Dendritic cell treated with granulocyte-macrophage colony-stimulating factor and Interleukin-4, amounts not matched to agents 40 ng/mL and 50 ng/mL, for 4 days (primary cell): ENCODE results near the gene ZNF267.
"Not testable (repeated sequence)": the region's sequence is repeated elsewhere in the genome, so short reads cannot be mapped to it uniquely, and the experiment has no call there.

Source experiments
- H3K27ac Mint-ChIP-seq: one replicate; pipeline ENCODE4 v1.8.0; 2022; ENCODE audit warnings: mild to moderate bottlenecking, mixed read lengths
- H3K27me3 Mint-ChIP-seq: one replicate; pipeline ENCODE4 v1.8.0; 2022; ENCODE audit warnings: mild to moderate bottlenecking, mixed read lengths
- H3K36me3 Mint-ChIP-seq: one replicate; pipeline ENCODE4 v1.8.0; 2022; ENCODE audit warnings: low read depth, mixed read lengths
- H3K4me1 Mint-ChIP-seq: one replicate; pipeline ENCODE4 v1.8.0; 2022; ENCODE audit warnings: low read depth, mixed read lengths
- H3K4me3 Mint-ChIP-seq: one replicate; pipeline ENCODE4 v1.8.0; 2022; ENCODE audit warnings: mild to moderate bottlenecking, moderate library complexity, mixed read lengths
- H3K9me3 Mint-ChIP-seq: one replicate; pipeline ENCODE4 v1.8.0; 2022; ENCODE audit warnings: mixed read lengths
- intact Hi-C: fragments of 100-400 bp; cut with micrococcal nuclease; formaldehyde crosslinking; loops from one replicate; pipeline ENCODE4 v1.15.0; 2022

The ZNF267 gene

DNA sequence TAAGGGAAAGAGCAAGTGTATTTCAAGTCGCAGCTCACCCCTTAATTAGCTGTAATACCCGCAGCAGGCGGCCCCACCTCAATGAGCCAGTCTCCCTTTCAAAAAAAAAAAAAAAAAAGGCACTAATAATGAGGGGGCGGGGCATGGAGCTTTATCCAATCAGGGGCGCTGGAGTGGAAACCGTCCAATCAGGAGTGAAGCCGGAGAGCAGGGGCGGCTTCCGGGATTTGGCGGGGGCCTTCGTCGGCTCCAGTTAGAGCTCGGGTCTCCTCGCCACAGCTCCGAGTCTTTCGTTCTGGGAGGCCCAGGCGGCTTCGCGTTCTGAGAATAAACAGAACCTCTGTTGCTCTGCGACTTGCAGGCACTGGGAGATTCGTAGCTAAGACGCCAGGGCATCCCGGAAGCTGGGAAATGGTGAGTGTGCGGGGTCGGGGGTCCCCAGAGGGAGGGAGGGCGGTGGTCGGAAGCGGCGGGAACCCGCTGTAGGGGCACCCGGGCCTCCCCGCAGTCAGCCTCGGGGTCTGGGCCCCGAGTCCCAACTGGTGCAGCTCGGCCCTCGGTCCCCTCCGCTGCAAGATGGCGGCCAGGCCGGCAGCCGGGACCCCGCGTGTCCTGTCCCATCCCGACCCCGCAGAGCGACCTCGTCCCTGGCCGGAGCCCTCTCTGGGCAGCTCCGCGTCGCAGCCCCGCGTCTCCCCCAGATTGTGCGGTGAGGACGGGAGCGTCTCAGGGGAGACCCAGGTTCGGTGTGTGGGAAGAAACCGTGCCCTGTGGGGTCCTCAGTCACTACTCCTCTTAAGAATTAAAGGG lies at the start of gene ZNF267:
ZNF267 (plus strand) TSS at position 252 of the 810 bp plus-strand sequence; CDS start at position 412, 160 bp downstream.
- intact Hi-C loops, result no loop called here
- Mint-ChIP-seq H3K36me3 (peaks cover 52% of the 10 kb centered on the region), H3K4me3 (peak within 1 kb of the TSS; percentile 94), H3K9me3 (no peaks in the 10 kb centered on the region), H3K4me1 (peaks cover 74% of the 10 kb centered on the region), H3K27ac (peak within 1 kb of the TSS; percentile 100), H3K27me3 (no peaks in the 10 kb centered on the region)

- no peaks in the 10 kb centered on the region for H3K27me3 Mint-ChIP-seq
- H3K4me1 Mint-ChIP-seq, result no peaks in the 10 kb centered on the region
- no peaks in the 10 kb centered on the region for H3K36me3 Mint-ChIP-seq
- no peak overlapping the region for H3K27ac Mint-ChIP-seq
- intact Hi-C loops, result no loop called here
- peaks cover 38% of the 10 kb centered on the region for H3K9me3 Mint-ChIP-seq
- H3K4me3 Mint-ChIP-seq, result no peak overlapping the region
Observed at GRCh38 chr16:31833047-31833446, 40.6 kb upstream of the ZNF267 start.

GRCh38 chr16:31836396-31836795 lies 37.2 kb upstream of the ZNF267 start:
- H3K9me3 Mint-ChIP-seq, result peaks cover 57% of the 10 kb centered on the region
- H3K27me3 Mint-ChIP-seq, H3K27ac Mint-ChIP-seq, intact Hi-C loops, H3K4me3 Mint-ChIP-seq, H3K36me3 Mint-ChIP-seq, H3K4me1 Mint-ChIP-seq: not testable (repeated sequence)

DNA sequence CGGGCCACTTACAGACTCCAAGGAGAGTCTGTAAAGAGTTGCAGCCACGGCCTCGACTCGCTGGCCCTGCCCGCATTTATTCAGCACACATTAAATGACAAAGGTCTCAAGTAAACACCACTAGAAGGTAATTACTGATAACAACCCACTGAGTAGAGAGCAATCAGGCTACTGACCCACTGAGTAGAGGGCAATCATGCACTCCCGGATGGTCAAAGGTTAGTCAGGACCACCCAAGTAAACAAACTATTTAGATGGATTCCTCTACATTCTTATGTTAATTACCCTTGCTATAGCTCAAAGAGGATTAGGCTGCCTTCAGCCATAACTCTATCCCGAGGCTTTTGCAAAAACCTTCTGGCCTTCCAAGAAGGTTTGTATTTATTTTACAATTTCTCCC lies 30.7 kb upstream of the ZNF267 start:
- peaks cover 62% of the 10 kb centered on the region for H3K9me3 Mint-ChIP-seq
- H3K27ac Mint-ChIP-seq, result no peak overlapping the region
- H3K36me3 Mint-ChIP-seq, result no peaks in the 10 kb centered on the region
- no peaks in the 10 kb centered on the region for H3K27me3 Mint-ChIP-seq
- no peak overlapping the region for H3K4me3 Mint-ChIP-seq
- intact Hi-C loops, result loop anchor here (10.0 kb wide), 1 partner anchor 52 kb away; no protein-coding TSS in a partner anchor
- H3K4me1 Mint-ChIP-seq, result no peaks in the 10 kb centered on the region

- not testable (repeated sequence) for H3K27me3 Mint-ChIP-seq, H3K27ac Mint-ChIP-seq, H3K4me1 Mint-ChIP-seq, H3K4me3 Mint-ChIP-seq, H3K36me3 Mint-ChIP-seq
- intact Hi-C loops, result loop anchor here (10.0 kb wide), 1 partner anchor 46 kb away; no protein-coding TSS in a partner anchor
- peaks cover 63% of the 10 kb centered on the region for H3K9me3 Mint-ChIP-seq
Observed at GRCh38 chr16:31848572-31848971, 25.0 kb upstream of the ZNF267 start.

DNA sequence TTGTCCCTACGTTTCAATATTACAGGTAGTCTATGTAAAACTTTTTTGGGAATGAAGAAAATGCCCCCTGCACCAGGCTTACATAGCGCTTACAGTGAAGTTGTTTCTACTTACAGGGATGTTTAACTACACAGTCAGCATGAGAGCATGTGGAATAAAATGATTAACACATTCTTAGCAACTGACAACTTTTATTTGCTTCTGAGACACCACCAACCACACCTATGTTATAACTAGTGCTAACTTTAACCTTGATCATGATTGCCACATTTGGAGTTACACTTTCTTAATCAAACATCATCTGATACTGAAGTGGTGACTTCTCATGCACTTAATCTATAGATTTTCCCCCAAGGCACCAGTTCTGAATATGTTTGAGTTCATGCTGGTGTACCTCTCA lies 20.3 kb upstream of the ZNF267 start:
- intact Hi-C loops, result no loop called here
- Mint-ChIP-seq H3K36me3 (no peaks in the 10 kb centered on the region), H3K9me3 (peaks cover 36% of the 10 kb centered on the region), H3K27ac (no peak overlapping the region), H3K27me3 (peaks cover 2% of the 10 kb centered on the region), H3K4me1 (no peaks in the 10 kb centered on the region), H3K4me3 (no peak overlapping the region)

DNA sequence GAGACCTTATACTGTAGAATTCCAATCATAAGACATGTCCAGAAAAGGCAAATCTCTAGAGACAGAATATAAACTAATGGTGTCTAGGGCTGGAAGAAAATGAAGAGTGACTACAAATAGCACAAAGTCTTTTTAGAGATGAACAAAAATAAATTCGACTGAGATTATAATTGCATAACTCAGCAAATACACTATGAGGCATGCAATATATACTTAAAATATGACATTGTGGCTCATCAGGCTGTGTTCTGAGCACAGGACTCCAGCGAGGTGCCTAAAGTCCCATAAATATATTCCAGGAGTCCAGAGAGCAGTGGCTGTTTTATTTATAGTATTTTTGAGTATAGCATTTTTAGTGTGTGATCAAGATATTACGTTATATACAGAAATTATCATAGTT lies 13.1 kb upstream of the ZNF267 start:
- intact Hi-C loops, result loop anchor here (10.0 kb wide), 2 partner anchors 396 to 476 kb away; no protein-coding TSS in a partner anchor
- H3K27me3 Mint-ChIP-seq, result peaks cover 13% of the 10 kb centered on the region
- peaks cover 5% of the 10 kb centered on the region for H3K4me1 Mint-ChIP-seq
- H3K4me3 Mint-ChIP-seq, result no peak overlapping the region
- H3K36me3 Mint-ChIP-seq, result no peaks in the 10 kb centered on the region
- H3K9me3 Mint-ChIP-seq, result no peaks in the 10 kb centered on the region
- no peak overlapping the region for H3K27ac Mint-ChIP-seq

GRCh38 chr16:31861455-31861854 lies 12.2 kb upstream of the ZNF267 start:
- H3K4me1 Mint-ChIP-seq, result peaks cover 5% of the 10 kb centered on the region
- intact Hi-C loops, result loop anchor here (10.0 kb wide), 2 partner anchors 397 to 477 kb away; no protein-coding TSS in a partner anchor
- H3K27ac Mint-ChIP-seq, result no peak overlapping the region
- no peak overlapping the region for H3K4me3 Mint-ChIP-seq
- no peaks in the 10 kb centered on the region for H3K9me3 Mint-ChIP-seq
- no peaks in the 10 kb centered on the region for H3K36me3 Mint-ChIP-seq
- H3K27me3 Mint-ChIP-seq, result peaks cover 11% of the 10 kb centered on the region

- H3K36me3 Mint-ChIP-seq, result no peaks in the 10 kb centered on the region
- H3K4me1 Mint-ChIP-seq, result peaks cover 5% of the 10 kb centered on the region
- no peak overlapping the region for H3K4me3 Mint-ChIP-seq
- peaks cover 11% of the 10 kb centered on the region for H3K27me3 Mint-ChIP-seq
- intact Hi-C loops, result loop anchor here (10.0 kb wide), 2 partner anchors 398 to 478 kb away; no protein-coding TSS in a partner anchor
- H3K9me3 Mint-ChIP-seq, result no peaks in the 10 kb centered on the region
- H3K27ac Mint-ChIP-seq, result no peak overlapping the region
Observed at GRCh38 chr16:31862761-31863160, 10.8 kb upstream of the ZNF267 start.

GRCh38 chr16:31868164-31868563 lies 5.4 kb upstream of the ZNF267 start:
- Mint-ChIP-seq H3K4me3 (no peak overlapping the region), H3K27ac (no peak overlapping the region), H3K27me3 (peaks cover 5% of the 10 kb centered on the region), H3K36me3 (no peaks in the 10 kb centered on the region), H3K4me1 (peaks cover 40% of the 10 kb centered on the region), H3K9me3 (no peaks in the 10 kb centered on the region)
- intact Hi-C loops, result loop anchor here (2.0 to 10.0 kb wide), 4 partner anchors 171 to 883 kb away; partner anchors contain the start of gene HSD3B7

DNA sequence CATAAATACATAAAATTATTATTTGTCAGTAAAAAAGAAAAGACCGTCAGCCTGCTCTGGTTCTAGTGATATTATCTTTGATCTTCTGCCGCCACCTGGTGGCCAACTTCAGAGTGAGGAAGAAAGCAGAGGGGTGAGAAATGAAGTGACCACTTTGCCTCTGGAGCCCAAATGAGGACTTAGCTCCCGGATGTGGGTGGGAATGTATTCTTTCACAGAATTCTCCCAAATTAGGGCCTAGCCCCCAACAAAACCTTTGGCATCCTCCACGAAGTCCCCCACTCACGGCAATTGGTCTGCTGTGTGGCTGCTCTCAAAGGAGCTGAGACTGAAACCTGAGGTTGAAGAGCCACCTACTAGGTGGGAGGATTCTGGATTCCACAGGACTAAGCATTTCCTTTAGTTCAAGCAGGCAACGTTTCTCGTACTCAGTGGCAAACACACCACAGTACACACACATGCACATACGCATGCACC lies 4.9 kb upstream of the ZNF267 start:
- Mint-ChIP-seq H3K27ac (peak overlapping the region; percentile 94), H3K36me3 (peaks cover 3% of the 10 kb centered on the region), H3K4me1 (peaks cover 42% of the 10 kb centered on the region), H3K27me3 (peaks cover 5% of the 10 kb centered on the region), H3K9me3 (no peaks in the 10 kb centered on the region), H3K4me3 (peak overlapping the region; percentile 54)
- intact Hi-C loops, result loop anchor here (2.0 to 10.0 kb wide), 4 partner anchors 171 to 884 kb away; partner anchors contain the start of gene HSD3B7

DNA sequence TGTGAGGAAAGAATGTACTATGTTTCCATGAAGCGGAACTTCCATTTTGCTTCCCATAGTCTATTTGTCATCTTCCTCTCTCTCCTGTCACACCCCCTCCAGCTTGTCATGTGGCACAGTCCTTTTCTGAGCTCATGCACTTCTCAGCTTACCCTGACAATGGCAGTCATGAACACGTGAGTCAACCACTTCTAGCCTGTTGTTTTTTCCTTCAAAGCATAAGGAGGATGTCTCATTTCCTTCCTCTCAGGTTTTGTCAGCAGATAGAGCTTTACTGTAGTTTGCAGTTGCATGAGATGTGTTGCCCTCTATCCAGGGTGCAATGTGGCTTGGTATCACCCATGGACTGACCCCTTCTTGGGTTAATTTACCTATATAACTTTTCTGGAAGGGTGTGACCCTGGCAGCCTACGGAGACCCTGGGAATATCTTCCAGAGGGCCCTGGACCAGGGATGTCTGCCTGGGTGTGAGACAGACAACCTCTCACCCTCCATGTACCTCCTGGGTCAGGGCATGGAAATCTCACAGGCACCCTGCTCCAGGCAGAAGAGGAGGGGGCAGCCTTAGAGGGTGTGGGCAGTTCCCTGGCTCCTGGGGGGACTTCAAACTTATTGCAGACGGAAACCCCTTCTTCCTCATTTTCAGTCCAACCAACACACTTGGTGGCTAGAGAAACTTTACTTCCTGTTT lies 4.0 kb upstream of the ZNF267 start:
- H3K9me3 Mint-ChIP-seq, result no peaks in the 10 kb centered on the region
- H3K27me3 Mint-ChIP-seq, result no peaks in the 10 kb centered on the region
- intact Hi-C loops, result loop anchor here (2.0 to 10.0 kb wide), 4 partner anchors 172 to 885 kb away; partner anchors contain the start of gene HSD3B7
- H3K4me3 Mint-ChIP-seq, result peak overlapping the region; percentile 11
- H3K36me3 Mint-ChIP-seq, result peaks cover 13% of the 10 kb centered on the region
- H3K27ac Mint-ChIP-seq, result peak overlapping the region; percentile 94
- peaks cover 38% of the 10 kb centered on the region for H3K4me1 Mint-ChIP-seq

- H3K4me1 Mint-ChIP-seq, result peaks cover 48% of the 10 kb centered on the region
- H3K27ac Mint-ChIP-seq, result peak overlapping the region; percentile 94
- no peaks in the 10 kb centered on the region for H3K9me3 Mint-ChIP-seq
- peak overlapping the region; percentile 0 for H3K4me3 Mint-ChIP-seq
- no peaks in the 10 kb centered on the region for H3K27me3 Mint-ChIP-seq
- peaks cover 24% of the 10 kb centered on the region for H3K36me3 Mint-ChIP-seq
- intact Hi-C loops, result no loop called here
Observed at GRCh38 chr16:31870809-31871208, 2.8 kb upstream of the ZNF267 start.

GRCh38 chr16:31871510-31871909 lies 2.1 kb upstream of the ZNF267 start:
- peaks cover 53% of the 10 kb centered on the region for H3K4me1 Mint-ChIP-seq
- intact Hi-C loops, result no loop called here

More at GRCh38 chr16:31871510-31871909, 2.1 kb upstream of the ZNF267 start:
- no peak overlapping the region for H3K27ac Mint-ChIP-seq
- peaks cover 30% of the 10 kb centered on the region for H3K36me3 Mint-ChIP-seq
- H3K4me3 Mint-ChIP-seq, result no peak overlapping the region
- no peaks in the 10 kb centered on the region for H3K9me3 Mint-ChIP-seq
- no peaks in the 10 kb centered on the region for H3K27me3 Mint-ChIP-seq
